Activated T-helper 9 cell treated with anti-CD3 and anti-CD28 coated beads, Interleukin-2, amount 50 U/mL, for 16 hours (primary cell): ENCODE results near the gene QSOX2.
"Not testable (repeated sequence)": the region's sequence is repeated elsewhere in the genome, so short reads cannot be mapped to it uniquely, and the experiment has no call there.

Experiments used
- DNase-seq: peaks from one replicate; pipeline ENCODE4 v3.0.0-alpha.2; 2020; ENCODE audit warnings: low read depth

Gene QSOX2

GRCh38 chr9:136282272-136282861 is 36.8 kb upstream of the QSOX2 start:
- DNase-seq: no peak

GRCh38 chr9:136281421-136282271 is 36.0 kb upstream of the QSOX2 start:
- no peak for DNase-seq

- no peak for DNase-seq
Measured at GRCh38 chr9:136280535-136281315, 35.1 kb upstream of the QSOX2 start.

GRCh38 chr9:136279471-136279870 is 33.9 kb upstream of the QSOX2 start:
- DNase-seq: no peak

GRCh38 chr9:136278894-136279293 is 33.3 kb upstream of the QSOX2 start:
- no peak for DNase-seq

GRCh38 chr9:136278221-136278620 is 32.6 kb upstream of the QSOX2 start:
- DNase-seq: no peak

- no peak for DNase-seq
Measured at GRCh38 chr9:136277746-136278145, 32.1 kb upstream of the QSOX2 start.

- no peak for DNase-seq
Measured at GRCh38 chr9:136276716-136277115, 31.1 kb upstream of the QSOX2 start.

- DNase-seq: no peak
Measured at GRCh38 chr9:136275655-136276429, 30.2 kb upstream of the QSOX2 start.

GRCh38 chr9:136274786-136275654 is 29.4 kb upstream of the QSOX2 start:
- no peak for DNase-seq

GRCh38 chr9:136273921-136274785 is 28.5 kb upstream of the QSOX2 start:
- DNase-seq: no peak

GRCh38 chr9:136273244-136273865 is 27.7 kb upstream of the QSOX2 start:
- no peak for DNase-seq

GRCh38 chr9:136270173-136270705 is 24.6 kb upstream of the QSOX2 start:
- no peak for DNase-seq

GRCh38 chr9:136268735-136269134 is 23.1 kb upstream of the QSOX2 start:
- no peak for DNase-seq

GRCh38 chr9:136268318-136268717 is 22.7 kb upstream of the QSOX2 start:
- DNase-seq: no peak

GRCh38 chr9:136267261-136268111 is 21.9 kb upstream of the QSOX2 start:
- DNase-seq: peak; percentile 80

- DNase-seq: not testable (repeated sequence)
Measured at GRCh38 chr9:136266641-136267040, 21.0 kb upstream of the QSOX2 start.
